T-helper 17 cell (primary cell): Measurements from ENCODE around the gene SPG11. TPM values are rescaled to one million over a fixed set of nuclear protein-coding genes. Genes with fewer than 3 reads are reported as not detected.
"Not testable (repeated sequence)": the region's sequence is repeated elsewhere in the genome, so short reads cannot be mapped to it uniquely, and the experiment has no call there.

Experiments used
- ATAC-seq: fragments of 150-1000 bp; cut with Tn5 transposase; 2 replicates; pipeline ENCODE4 v1.10.0; 2021; ENCODE audit warnings: mild to moderate bottlenecking, moderate library complexity
- DNase-seq, 3 donors: peaks; one replicate each; pipeline versions ENCODE4 v3.0.0 to v3.0.0-alpha.2; 2020 to 2021
- H3K9me3 ChIP-seq: one replicate; pipeline ENCODE4 v1.7.0; 2013; ENCODE audit warnings: low read length, mild to moderate bottlenecking; ENCODE audit not compliant: control insufficient read depth, poor library complexity, severe bottlenecking
- H3K27ac Mint-ChIP-seq: one replicate; pipeline ENCODE4 v1.8.0; 2022; ENCODE audit warnings: mild to moderate bottlenecking, moderate library complexity, mixed read lengths
- H3K27me3 Mint-ChIP-seq: one replicate; pipeline ENCODE4 v1.8.0; 2022; ENCODE audit warnings: mixed read lengths
- H3K36me3 Mint-ChIP-seq: one replicate; pipeline ENCODE4 v1.8.0; 2022; ENCODE audit warnings: low read depth, mixed read lengths
- H3K4me1 Mint-ChIP-seq: one replicate; pipeline ENCODE4 v1.8.0; 2022; ENCODE audit warnings: mild to moderate bottlenecking, mixed read lengths
- H3K4me3 Mint-ChIP-seq: one replicate; pipeline ENCODE4 v1.8.0; 2022; ENCODE audit warnings: mild to moderate bottlenecking, moderate library complexity, mixed read lengths
- total RNA-seq, 4 donors: library from RNA in 2 of 4; stranded (reverse) in 2 of 4; gene quantifications; one replicate each; pipeline ENCODE4 v1.2.3 and lab custom pipeline; 2022 to 2026

Gene SPG11
- total RNA-seq, 2 donors from 2014 or later, result 71.0 to 76.4 TPM

DNA sequence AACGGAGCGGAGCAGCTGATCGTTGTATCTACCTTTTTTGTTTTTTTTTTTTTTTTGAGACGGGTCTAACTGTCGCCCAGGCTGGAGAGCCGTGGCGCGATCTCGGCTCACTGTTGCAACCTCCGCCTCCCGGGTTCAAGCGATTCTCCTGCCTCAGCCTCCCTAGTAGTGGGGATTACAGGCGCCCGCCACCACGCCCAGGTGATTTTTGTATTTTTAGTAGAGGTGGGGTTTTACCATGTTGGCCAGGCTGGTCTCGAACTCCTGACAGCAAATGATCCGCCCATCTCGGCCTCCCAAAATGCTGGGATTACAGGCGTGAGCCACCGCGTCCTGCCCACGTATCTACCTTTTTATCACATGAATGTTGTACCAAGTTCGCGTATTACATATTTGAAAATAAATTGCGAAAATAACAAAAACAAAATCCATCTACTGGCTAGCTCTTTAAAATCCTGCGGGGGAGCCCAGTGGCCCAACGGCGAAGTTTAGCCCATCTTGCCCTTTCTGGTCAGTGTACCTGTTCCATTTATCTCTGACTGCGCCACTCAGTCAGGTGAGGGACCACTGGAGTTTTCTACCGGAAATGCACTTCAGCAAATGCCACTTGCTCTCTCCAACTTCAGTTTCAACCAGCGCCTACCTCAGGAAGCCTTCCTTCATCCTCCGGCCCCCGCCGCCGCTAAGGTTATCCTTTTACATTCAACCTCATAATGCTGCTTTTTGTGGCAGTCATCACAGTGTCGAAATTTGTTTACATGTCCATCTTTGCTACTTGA lies 127.8 kb downstream of the SPG11 start:
- H3K36me3 Mint-ChIP-seq, result peaks cover 3% of the 10 kb centered on the region
- DNase-seq (peak in 1 of 3 donors; percentile 14), ATAC-seq (no peak)
- peak overlapping the region; percentile 93 for H3K27ac Mint-ChIP-seq
- peaks cover 25% of the 10 kb centered on the region for H3K4me1 Mint-ChIP-seq
- H3K9me3 ChIP-seq, result no peaks in the 10 kb centered on the region
- peak overlapping the region; percentile 95 for H3K4me3 Mint-ChIP-seq
- H3K27me3 Mint-ChIP-seq, result no peaks in the 10 kb centered on the region

GRCh38 chr15:44535092-44535491 lies 128.4 kb downstream of the SPG11 start:
- ATAC-seq (no peak), DNase-seq (no peak)
- Mint-ChIP-seq H3K4me3 (peak overlapping the region; percentile 95), H3K4me1 (peaks cover 23% of the 10 kb centered on the region), H3K36me3 (peaks cover 3% of the 10 kb centered on the region), H3K27ac (peak overlapping the region; percentile 93), H3K27me3 (no peaks in the 10 kb centered on the region)
- no peaks in the 10 kb centered on the region for H3K9me3 ChIP-seq

DNA sequence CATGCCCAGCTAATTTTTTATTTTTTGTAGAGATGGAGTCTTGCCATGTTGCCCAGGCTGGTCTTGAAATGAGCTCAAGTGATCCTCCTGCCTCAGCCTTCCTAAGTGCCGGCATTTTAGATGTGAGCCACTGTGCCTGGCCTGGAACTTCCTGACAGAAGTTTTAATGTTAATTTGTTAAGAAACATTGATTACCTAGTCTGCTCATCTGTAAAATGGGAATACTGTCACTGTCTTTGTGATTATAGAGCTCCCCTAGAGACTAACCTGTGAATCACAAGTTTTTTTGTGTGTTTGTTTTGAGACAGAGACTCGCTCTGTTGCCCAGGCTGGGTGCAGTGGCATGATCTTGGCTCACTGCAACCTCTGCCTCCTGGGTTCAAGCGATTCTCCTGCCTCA lies 130.8 kb downstream of the SPG11 start:
- H3K9me3 ChIP-seq, result no peaks in the 10 kb centered on the region
- Mint-ChIP-seq H3K27ac (peak overlapping the region; percentile 85), H3K27me3 (no peaks in the 10 kb centered on the region), H3K4me3 (no peak overlapping the region), H3K4me1 (peaks cover 17% of the 10 kb centered on the region), H3K36me3 (peaks cover 3% of the 10 kb centered on the region)
- ATAC-seq (no peak), DNase-seq (no peak)

DNA sequence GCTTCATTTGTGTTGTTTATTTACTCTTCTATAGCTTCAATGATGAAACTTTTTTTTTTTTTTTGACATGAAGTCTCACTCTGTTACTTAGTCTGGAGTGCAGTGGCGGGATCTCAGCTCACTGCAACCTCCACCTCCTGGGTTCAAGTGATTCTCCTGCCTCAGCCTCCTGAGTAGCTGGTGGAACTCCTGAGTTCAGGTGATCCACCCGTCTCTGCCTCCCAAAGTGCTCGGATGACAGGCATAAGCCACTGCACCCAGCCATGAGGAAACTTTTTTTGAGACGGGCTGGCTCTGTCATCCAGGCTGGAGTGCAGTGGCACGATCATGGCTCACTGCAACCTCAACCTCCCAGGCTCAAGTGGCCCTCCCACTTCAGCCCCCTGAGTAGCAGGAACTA lies 131.2 kb downstream of the SPG11 start:
- H3K27me3 Mint-ChIP-seq, ATAC-seq, DNase-seq, H3K4me3 Mint-ChIP-seq, H3K9me3 ChIP-seq, H3K36me3 Mint-ChIP-seq: not testable (repeated sequence)
- Mint-ChIP-seq H3K27ac (peak overlapping the region; percentile 85), H3K4me1 (peaks cover 17% of the 10 kb centered on the region)

DNA sequence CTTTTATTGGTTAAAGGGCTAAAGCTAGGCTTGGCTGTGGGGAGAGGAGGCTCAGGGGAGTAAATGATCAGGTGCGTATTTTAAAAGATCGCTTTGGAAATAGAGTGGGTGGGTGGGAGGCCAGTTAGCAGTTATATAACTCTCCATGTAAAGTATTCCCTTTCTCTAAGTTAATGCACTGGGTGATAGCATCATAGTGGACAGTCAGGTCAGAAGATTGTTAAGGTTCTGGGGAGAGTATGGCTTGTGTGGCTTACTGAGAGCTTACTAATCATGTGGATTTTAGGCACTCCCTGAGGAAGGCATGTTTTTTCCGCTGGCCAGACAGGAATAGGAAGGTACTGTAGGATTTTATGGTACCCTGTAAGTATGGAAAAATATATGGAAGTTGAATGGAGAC lies 132.8 kb downstream of the SPG11 start:
- DNase-seq (no peak), ATAC-seq (no peak)
- no peaks in the 10 kb centered on the region for H3K9me3 ChIP-seq
- H3K27me3 Mint-ChIP-seq, result no peaks in the 10 kb centered on the region
- no peak overlapping the region for H3K4me3 Mint-ChIP-seq
- H3K27ac Mint-ChIP-seq, result peak overlapping the region; percentile 51
- peaks cover 14% of the 10 kb centered on the region for H3K4me1 Mint-ChIP-seq
- H3K36me3 Mint-ChIP-seq, result no peaks in the 10 kb centered on the region

DNA sequence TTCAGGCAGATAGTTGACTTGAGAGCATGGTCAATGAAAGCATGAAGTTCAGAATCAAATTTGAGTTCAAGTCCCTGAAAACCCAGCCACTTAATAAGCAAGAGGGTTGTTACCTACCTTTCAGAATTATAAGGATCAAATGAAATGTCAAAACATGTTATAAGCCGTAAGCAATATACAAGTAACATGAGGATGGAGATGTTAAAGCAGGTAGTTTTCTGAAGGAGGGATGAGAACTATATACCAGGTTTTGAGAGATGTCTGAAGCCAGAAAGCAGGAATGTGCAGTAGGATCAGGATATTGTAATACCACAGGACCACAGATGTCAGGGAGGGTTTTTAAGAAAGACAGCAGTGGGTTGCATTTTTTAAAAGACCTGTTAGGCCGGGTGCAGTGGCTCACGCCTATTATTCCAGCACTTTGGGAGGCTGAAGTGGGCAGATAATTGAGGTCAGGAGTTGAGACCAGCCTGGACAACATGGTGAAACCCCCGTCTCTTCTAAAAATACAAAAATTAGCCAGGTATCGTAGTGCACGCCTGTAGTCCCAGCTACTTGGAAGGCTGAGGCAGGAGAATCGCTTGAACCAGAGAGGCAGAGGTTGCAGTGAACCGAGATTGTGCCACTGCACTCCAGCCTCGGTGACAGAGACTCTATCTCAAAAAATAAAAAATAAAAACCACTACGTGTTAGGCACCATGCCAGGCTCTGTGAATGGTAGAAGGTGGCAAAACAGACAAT lies 133.4 kb downstream of the SPG11 start:
- no peak for DNase-seq

GRCh38 chr15:44527241-44527640 lies 136.2 kb downstream of the SPG11 start:
- H3K27ac Mint-ChIP-seq, result peak overlapping the region; percentile 37
- no peak overlapping the region for H3K4me3 Mint-ChIP-seq
- peaks cover 8% of the 10 kb centered on the region for H3K4me1 Mint-ChIP-seq
- ATAC-seq (no peak), DNase-seq (no peak)
- H3K27me3 Mint-ChIP-seq, result no peaks in the 10 kb centered on the region
- H3K36me3 Mint-ChIP-seq, result no peaks in the 10 kb centered on the region
- no peaks in the 10 kb centered on the region for H3K9me3 ChIP-seq

More for the DNA sequence above, 133.4 kb downstream of the SPG11 start:
- no peaks in the 10 kb centered on the region for H3K36me3 Mint-ChIP-seq
- H3K9me3 ChIP-seq, result no peaks in the 10 kb centered on the region
- no peaks in the 10 kb centered on the region for H3K27me3 Mint-ChIP-seq
- peaks cover 10% of the 10 kb centered on the region for H3K4me1 Mint-ChIP-seq
- H3K27ac Mint-ChIP-seq, result peak overlapping the region; percentile 51
- no peak overlapping the region for H3K4me3 Mint-ChIP-seq
- ATAC-seq, result no peak

DNA sequence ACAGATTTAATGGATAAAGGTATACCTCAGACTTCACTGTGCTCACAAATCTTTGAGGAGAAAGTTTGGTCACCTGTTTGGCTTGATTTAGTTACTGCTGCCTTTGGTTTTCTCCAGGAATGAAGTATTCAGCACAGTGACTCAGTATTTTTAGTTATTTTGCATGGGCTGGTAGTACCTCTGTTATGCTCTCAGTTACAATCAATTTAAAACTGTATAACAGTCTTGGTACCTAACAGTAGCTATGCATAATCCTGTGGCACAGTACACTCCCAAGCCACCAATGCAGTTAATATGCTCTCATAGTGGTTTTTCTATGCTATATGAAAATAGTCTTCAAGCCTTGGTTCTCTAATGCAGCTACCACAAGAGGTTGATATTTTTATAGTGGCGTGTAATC lies 138.4 kb downstream of the SPG11 start:
- no peak overlapping the region for H3K4me3 Mint-ChIP-seq
- DNase-seq, result no peak
- no peak overlapping the region for H3K27ac Mint-ChIP-seq
- H3K27me3 Mint-ChIP-seq, result no peaks in the 10 kb centered on the region
- H3K36me3 Mint-ChIP-seq, result no peaks in the 10 kb centered on the region
- no peaks in the 10 kb centered on the region for H3K9me3 ChIP-seq
- no peak for ATAC-seq
- H3K4me1 Mint-ChIP-seq, result peaks cover 4% of the 10 kb centered on the region

GRCh38 chr15:44519537-44519936 lies 143.9 kb downstream of the SPG11 start:
- H3K4me1 Mint-ChIP-seq, result no peaks in the 10 kb centered on the region
- no peak for ATAC-seq
- H3K9me3 ChIP-seq, result no peaks in the 10 kb centered on the region
- no peaks in the 10 kb centered on the region for H3K27me3 Mint-ChIP-seq
- DNase-seq, result no peak
- H3K4me3 Mint-ChIP-seq, result peak overlapping the region; percentile 31
- peaks cover 2% of the 10 kb centered on the region for H3K36me3 Mint-ChIP-seq
- H3K27ac Mint-ChIP-seq, result no peak overlapping the region

DNA sequence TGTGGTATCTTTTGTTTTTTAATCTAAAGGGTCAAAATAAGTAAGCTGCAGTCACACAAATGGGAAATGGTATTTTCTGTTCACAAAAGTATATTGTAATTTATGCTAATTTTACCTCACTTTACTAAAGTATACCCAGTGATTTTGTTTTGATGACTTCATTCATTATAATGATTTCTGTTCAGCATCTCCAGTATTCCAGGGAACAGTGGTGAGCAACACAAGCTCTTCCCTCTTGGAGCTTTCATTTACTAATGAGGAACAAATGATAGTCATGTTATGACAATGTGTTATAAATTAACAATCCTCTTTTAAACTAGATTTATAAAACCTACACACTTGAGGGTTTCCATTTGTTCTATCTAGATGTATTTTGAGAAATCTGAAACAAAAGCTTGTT lies 147.0 kb downstream of the SPG11 start:
- Mint-ChIP-seq H3K27me3 (no peaks in the 10 kb centered on the region), H3K4me3 (no peak overlapping the region), H3K36me3 (peaks cover 2% of the 10 kb centered on the region), H3K4me1 (no peaks in the 10 kb centered on the region), H3K27ac (no peak overlapping the region)
- H3K9me3 ChIP-seq, result no peaks in the 10 kb centered on the region
- ATAC-seq (no peak), DNase-seq (no peak)

Other genes starting within 250 kb of the SPG11 start
- 10 to 100 TPM; 73.4 to 78.6 TPM for gene CTDSPL2, start 236.0 kb downstream of the SPG11 start, total RNA-seq
- gene EIF3J, start 126.5 kb downstream of the SPG11 start, total RNA-seq, result 10 to 100 TPM; 52.7 to 73.1 TPM
- gene PATL2, start 47.7 kb upstream of the SPG11 start, total RNA-seq, result 10 to 100 TPM; 24.8 to 26.7 TPM
- 1,000 to 10,000 TPM; 6,241 to 6,591 TPM for gene B2M, start 47.9 kb upstream of the SPG11 start, total RNA-seq
- 10 to 100 TPM; 22.2 to 31.7 TPM for gene TRIM69, start 72.9 kb upstream of the SPG11 start, total RNA-seq